Ishikawa (cell line): ENCODE results near the gene NUDT4.

Experiments used
- CEBPB ChIP-seq: IDR thresholded peaks from 2 replicates; pipeline ENCODE4 v1.6.1; 2012
- CREB1 ChIP-seq: IDR thresholded peaks from 2 replicates; pipeline ENCODE4 v1.6.1; 2012; ENCODE audit warnings: low read depth
- EGR1 ChIP-seq: IDR thresholded peaks from 2 replicates; pipeline ENCODE4 v1.6.1; 2012
- EP300 ChIP-seq: IDR thresholded peaks from 2 replicates; pipeline ENCODE4 v1.6.1; 2012; ENCODE audit warnings: borderline replicate concordance
- FOXM1 ChIP-seq: IDR thresholded peaks from 2 replicates; pipeline ENCODE4 v1.6.1; 2012; ENCODE audit warnings: low read depth, borderline replicate concordance
- MAX ChIP-seq: IDR thresholded peaks from 2 replicates; pipeline ENCODE4 v1.6.1; 2012
- NFIC ChIP-seq: IDR thresholded peaks from 2 replicates; pipeline ENCODE4 v1.6.1; 2012
- RAD21 ChIP-seq: IDR thresholded peaks from 2 replicates; pipeline ENCODE4 v1.6.1; 2012; ENCODE audit warnings: low read depth
- REST ChIP-seq: IDR thresholded peaks from 2 replicates; pipeline ENCODE4 v1.6.1; 2012; ENCODE audit warnings: low read depth, mild to moderate bottlenecking
- TAF1 ChIP-seq: IDR thresholded peaks from 2 replicates; pipeline ENCODE4 v1.6.1; 2012; ENCODE audit warnings: low read depth, mild to moderate bottlenecking
- TCF12 ChIP-seq: IDR thresholded peaks from 2 replicates; pipeline ENCODE4 v1.6.1; 2012; ENCODE audit warnings: low read depth
- TEAD4 ChIP-seq: IDR thresholded peaks from 2 replicates; pipeline ENCODE4 v1.6.1; 2012
- USF1 ChIP-seq: IDR thresholded peaks from 2 replicates; pipeline ENCODE4 v1.6.1; 2012
- YY1 ChIP-seq: IDR thresholded peaks from 2 replicates; pipeline ENCODE4 v1.6.1; 2012; ENCODE audit warnings: low read depth
- ZBTB7A ChIP-seq: IDR thresholded peaks from 2 replicates; pipeline ENCODE4 v1.6.1; 2012; ENCODE audit warnings: low read depth

Gene NUDT4

GRCh38 chr12:93351726-93352125 is 26.0 kb upstream of the NUDT4 start:
- no peak for TF ChIP-seq FOXM1
- no peak for TF ChIP-seq EP300
- no peak for TF ChIP-seq USF1
- TF ChIP-seq TAF1, result no peak
- no peak for TF ChIP-seq REST
- no peak for TF ChIP-seq CREB1
- TF ChIP-seq EGR1, result no peak
- TF ChIP-seq TCF12, result no peak
- TF ChIP-seq MAX, result no peak
- TF ChIP-seq TEAD4, result no peak
- TF ChIP-seq ZBTB7A, result no peak
- TF ChIP-seq YY1, result no peak
- no peak for TF ChIP-seq NFIC
- TF ChIP-seq RAD21, result no peak
- no peak for TF ChIP-seq CEBPB

- no peak for TF ChIP-seq RAD21
- TF ChIP-seq CEBPB, result no peak
- TF ChIP-seq REST, result no peak
Measured at GRCh38 chr12:93352321-93352720, 25.4 kb upstream of the NUDT4 start.

- TF ChIP-seq ZBTB7A (no peak), EP300 (no peak), FOXM1 (no peak), YY1 (no peak), RAD21 (no peak), TAF1 (no peak), CEBPB (no peak), TCF12 (no peak), MAX (no peak), USF1 (no peak)
Measured at GRCh38 chr12:93356214-93356613, 21.5 kb upstream of the NUDT4 start.

- TF ChIP-seq TAF1 (no peak), REST (no peak), FOXM1 (no peak), RAD21 (no peak), YY1 (no peak), CREB1 (no peak), MAX (no peak), USF1 (no peak), TEAD4 (no peak), EP300 (no peak), EGR1 (no peak), CEBPB (no peak), NFIC (no peak), TCF12 (no peak)
Measured at GRCh38 chr12:93358058-93358457, 19.7 kb upstream of the NUDT4 start.
